Skeletal muscle tissue (tissue), 5 donors: Measurements from ENCODE around the gene CLCF1. TPM values are rescaled to one million over a fixed set of nuclear protein-coding genes. Genes with fewer than 3 reads are reported as not detected.

ENCODE experiments used
- H3K27ac ChIP-seq: one replicate; pipeline ENCODE4 v1.7.0; 2013; ENCODE audit warnings: mild to moderate bottlenecking, low read depth, low read length, inconsistent platforms
- H3K27me3 ChIP-seq, 3 donors: one replicate each; pipeline ENCODE4 v1.7.0; 2013; ENCODE audit warnings: low read length in 3 of 3; ENCODE audit not compliant: control insufficient read depth in 3 of 3, insufficient read depth in 3 of 3
- H3K36me3 ChIP-seq, 3 donors: one replicate each; pipeline ENCODE4 v1.7.0; 2013; ENCODE audit warnings: low read length in 3 of 3; ENCODE audit not compliant: control insufficient read depth in 3 of 3, insufficient read depth in 3 of 3
- H3K4me1 ChIP-seq, 3 donors: one replicate each; pipeline ENCODE4 v1.7.0; 2013; ENCODE audit warnings: low read length in 3 of 3, mild to moderate bottlenecking in 3 of 3; ENCODE audit not compliant: control insufficient read depth in 3 of 3, insufficient read depth in 3 of 3
- H3K4me3 ChIP-seq, 3 donors: one replicate each; pipeline ENCODE4 v1.7.0; 2013; ENCODE audit warnings: low read length in 3 of 3
- H3K9ac ChIP-seq, 3 donors: one replicate each; pipeline ENCODE4 v1.7.0; 2013; ENCODE audit warnings: low read length in 3 of 3, mild to moderate bottlenecking in 3 of 3, moderate library complexity in 2 of 3, low read depth in 1 of 3
- H3K9me3 ChIP-seq, 3 donors: one replicate each; pipeline ENCODE4 v1.7.0; 2013; ENCODE audit warnings: low read length in 3 of 3; ENCODE audit not compliant: control insufficient read depth in 3 of 3
- small RNA-seq: library from RNA; depleted of rRNA; stranded (forward); fragments of <200 nt; gene quantifications from one replicate; pipeline ENCODE3, GENCODE V24; 2014
- total RNA-seq: library from RNA; depleted of rRNA; stranded (reverse); fragments of >200 nt; gene quantifications from one replicate; pipeline ENCODE4 v1.2.3, GENCODE V29; 2014
- donor health status: Osteomylitis.

The CLCF1 gene
- total RNA-seq, 1 donor from 2014 or later: 1.0 TPM

- Histone ChIP-seq H3K4me1 (peaks cover 13 to 25% (median 23%) of the 10 kb centered on the region in 3 donors), H3K9me3 (no peaks in the 10 kb centered on the region), H3K9ac (peak overlapping the region; percentile 70 to 86 (median 85)), H3K27ac (peak overlapping the region; percentile 75), H3K4me3 (peak overlapping the region; percentile 77 to 99 (median 90)), H3K27me3 (no peaks in the 10 kb centered on the region), H3K36me3 (peaks cover 0 to 9% (median 3%) of the 10 kb centered on the region in 3 donors)
These were observed 56.1 kb downstream of the CLCF1 start for GRCh38 chr11:67317205-67317887.

- Histone ChIP-seq H3K9me3 (no peaks in the 10 kb centered on the region), H3K9ac (peak overlapping the region; percentile 70 to 86 (median 85)), H3K27me3 (no peaks in the 10 kb centered on the region), H3K36me3 (peaks cover 0 to 4% (median 0%) of the 10 kb centered on the region in 3 donors), H3K4me1 (peaks cover 13 to 23% (median 22%) of the 10 kb centered on the region in 3 donors), H3K27ac (peak overlapping the region; percentile 75), H3K4me3 (peak overlapping the region; percentile 77 to 99 (median 90))
These were observed 56.6 kb downstream of the CLCF1 start for GRCh38 chr11:67316882-67317204.

DNA sequence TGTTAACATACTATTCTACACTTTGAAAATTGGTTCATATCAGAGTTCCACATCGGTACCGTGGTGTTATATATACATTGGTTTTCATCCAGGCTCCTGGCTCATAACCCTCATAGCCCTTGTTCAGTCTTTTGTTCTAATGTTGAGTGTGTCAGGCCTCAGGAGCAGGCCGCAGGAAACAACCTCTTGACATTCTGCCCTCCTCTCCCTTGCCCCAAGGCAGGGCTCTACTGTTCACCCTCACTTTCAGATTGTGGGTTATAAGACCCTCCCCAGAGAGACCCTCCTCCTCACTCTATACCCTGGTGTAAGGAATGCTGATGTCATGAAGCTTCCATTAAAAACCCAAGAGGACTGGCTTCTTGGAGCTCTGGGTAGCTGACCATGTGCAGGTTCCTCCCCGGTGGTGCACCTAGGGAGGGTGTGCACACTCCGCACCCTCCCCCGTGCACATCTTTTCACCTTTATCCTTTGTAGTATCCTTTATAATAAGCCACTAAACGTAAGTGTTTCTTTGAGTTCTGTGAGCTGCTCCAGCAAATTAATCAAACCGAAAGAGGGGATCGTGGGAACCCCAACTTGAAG lies 58.0 kb downstream of the CLCF1 start:
- H3K27ac ChIP-seq: no peak overlapping the region
- H3K27me3 ChIP-seq: no peaks in the 10 kb centered on the region
- H3K4me3 ChIP-seq: no peak overlapping the region
- peaks cover 4 to 7% (median 5%) of the 10 kb centered on the region in 3 donors for H3K36me3 ChIP-seq
- peaks cover 9 to 16% (median 15%) of the 10 kb centered on the region in 3 donors for H3K4me1 ChIP-seq
- H3K9ac ChIP-seq: peak overlapping the region in 1 of 3 donors; percentile 16
- no peaks in the 10 kb centered on the region for H3K9me3 ChIP-seq

- Histone ChIP-seq H3K9me3 (no peaks in the 10 kb centered on the region), H3K9ac (no peak overlapping the region), H3K4me3 (no peak overlapping the region), H3K4me1 (peaks cover 8 to 16% (median 15%) of the 10 kb centered on the region in 3 donors), H3K27ac (no peak overlapping the region), H3K36me3 (peaks cover 13 to 14% (median 13%) of the 10 kb centered on the region in 3 donors), H3K27me3 (no peaks in the 10 kb centered on the region)
These were observed 59.2 kb downstream of the CLCF1 start for GRCh38 chr11:67314218-67314617.

Small RNAs within 50 kb of the gene (small RNA-seq; reads per million reads assigned to genes)
- gene RN7SKP239 (not detected), gene RNU6-1238P (not detected)

Other genes with a start within 250 kb of the CLCF1 start
- gene GRK2, start 107.1 kb downstream of the CLCF1 start, total RNA-seq: 27.7 TPM
- 12.5 TPM for gene ANKRD13D, start 84.3 kb downstream of the CLCF1 start, total RNA-seq
- gene SSH3, start 70.1 kb downstream of the CLCF1 start, total RNA-seq: 6.8 TPM
- 14.6 TPM for gene POLD4, start 20.1 kb downstream of the CLCF1 start, total RNA-seq
- gene RAD9A, start 18.4 kb upstream of the CLCF1 start, total RNA-seq: 2.6 TPM
- 163 TPM for gene PPP1CA, start 28.3 kb upstream of the CLCF1 start, total RNA-seq
- 1.0 TPM for gene TBC1D10C, start 30.5 kb upstream of the CLCF1 start, total RNA-seq
- 17.2 TPM for gene CARNS1, start 42.1 kb upstream of the CLCF1 start, total RNA-seq
- gene RPS6KB2, start 54.9 kb upstream of the CLCF1 start, total RNA-seq: 23.5 TPM
- not detected for gene PTPRCAP, start 64.1 kb upstream of the CLCF1 start, total RNA-seq
- 34.4 TPM for gene CORO1B, start 69.9 kb upstream of the CLCF1 start, total RNA-seq
- gene GPR152, start 79.1 kb upstream of the CLCF1 start, total RNA-seq: not detected
- gene CABP4, start 81.8 kb upstream of the CLCF1 start, total RNA-seq: 0.52 TPM
- gene TMEM134, start 95.7 kb upstream of the CLCF1 start, total RNA-seq: 17.2 TPM
- 84.5 TPM for gene AIP, start 109.4 kb upstream of the CLCF1 start, total RNA-seq
- gene PITPNM1, start 131.8 kb upstream of the CLCF1 start, total RNA-seq: 5.7 TPM
- 2.6 TPM for gene CDK2AP2, start 134.6 kb upstream of the CLCF1 start, total RNA-seq
- gene CABP2, start 149.8 kb upstream of the CLCF1 start, total RNA-seq: not detected
- gene GSTP1, start 210.2 kb upstream of the CLCF1 start, total RNA-seq: 293 TPM
- gene NDUFV1, start 233.3 kb upstream of the CLCF1 start, total RNA-seq: 178 TPM